ENCODE data around the gene SHISA6. TPM values are rescaled to one million over a fixed set of nuclear protein-coding genes. Genes with fewer than 3 reads are reported as not detected.

The SHISA6 gene
- polyA plus RNA-seq, 1 of the 3 experiments (the other 2 are of a cell fraction), result not detected

GRCh38 chr17:11244776-11245175, 3.8 kb downstream of the SHISA6 start:
- 25% methylated on average over 5 of the region's 6 CpGs for WGBS (ENCODE audit: low lambda C conversion rate)
- H3K4me3 ChIP-seq (ENCODE audit: low read depth in 2 of 2, low read length in 1 of 2), result no peak overlapping the region
- H4K20me1 ChIP-seq (ENCODE audit: insufficient read depth), result no peaks in the 10 kb centered on the region
- H3K4me1 ChIP-seq (ENCODE audit: control insufficient read depth in 1 of 2, insufficient read depth in 2 of 2, low read depth in 1 of 2, low read length in 1 of 2), result no peaks in the 10 kb centered on the region; a peak in 2 of 4 replicates
- no peak for DNase-seq
- no peaks in the 10 kb centered on the region for H3K79me2 ChIP-seq (ENCODE audit: insufficient read depth)
- H3K9me3 ChIP-seq, result no peaks in the 10 kb centered on the region
- no peaks in the 10 kb centered on the region for H3K9me2 ChIP-seq
- no peak overlapping the region for H3K9ac ChIP-seq
- no peak for TF ChIP-seq MAX (IDR thresholded peaks at IDR 0.05; ENCODE audit: low read depth)
- TF ChIP-seq TCF12 (IDR thresholded peaks at IDR 0.05), result no peak
- no peak for TF ChIP-seq EP300 (IDR thresholded peaks at IDR 0.05; ENCODE audit: borderline replicate concordance in 1 of 2, low read depth in 1 of 2, low read length in 1 of 2)
- no peak for TF ChIP-seq NRF1 (IDR thresholded peaks at IDR 0.05; ENCODE audit: low read depth, low read length)
- TF ChIP-seq FOSL2 (IDR thresholded peaks at IDR 0.05; ENCODE audit: borderline replicate concordance, low read depth), result no peak
- no peak for TF ChIP-seq ELF1 (IDR thresholded peaks at IDR 0.05)
- no peak for TF ChIP-seq POLR2AphosphoS5 (IDR thresholded peaks at IDR 0.05; ENCODE audit: low read depth, low read length)
- no peak for TF ChIP-seq GATA2 (CRISPR knock-in tag; IDR thresholded peaks at IDR 0.05)
- TF ChIP-seq GABPA (IDR thresholded peaks at IDR 0.05; ENCODE audit: low read depth), result no peak
- no peaks in the 10 kb centered on the region for H3K27me3 ChIP-seq (ENCODE audit: insufficient read depth)
- no peak overlapping the region for H3K27ac ChIP-seq (ENCODE audit: low read depth in 2 of 2, low read length in 1 of 2)
- CTCF ChIA-PET, result no interaction called here
- no peaks in the 10 kb centered on the region for H3K36me3 ChIP-seq (replicated peaks in 1 of 2; ENCODE audit: control insufficient read depth in 1 of 2, insufficient read depth in 2 of 2, low read length in 1 of 2)
- POLR2A ChIA-PET, result no interaction called here
- H3F3A ChIP-seq (replicated peaks; ENCODE audit: insufficient read depth), result no peaks in the 10 kb centered on the region
- H3K4me2 ChIP-seq, result no peak overlapping the region
- no peak overlapping the region for H2AFZ ChIP-seq (ENCODE audit: low read depth)

- ChIA-PET POLR2A (no interaction called here), CTCF (no interaction called here)
- no peaks in the 10 kb centered on the region for H3K36me3 ChIP-seq (replicated peaks in 1 of 2; ENCODE audit: control insufficient read depth in 1 of 2, insufficient read depth in 2 of 2, low read length in 1 of 2)
- DNase-seq, result peak; percentile 19
- no peaks in the 10 kb centered on the region; a peak in 2 of 4 replicates for H3K4me1 ChIP-seq (ENCODE audit: control insufficient read depth in 1 of 2, insufficient read depth in 2 of 2, low read depth in 1 of 2, low read length in 1 of 2)
- no peaks in the 10 kb centered on the region for H3F3A ChIP-seq (replicated peaks; ENCODE audit: insufficient read depth)
- H3K4me2 ChIP-seq, result no peak overlapping the region
- H3K27ac ChIP-seq (ENCODE audit: low read depth in 2 of 2, low read length in 1 of 2), result no peak overlapping the region
- TF ChIP-seq SIN3A (IDR thresholded peaks at IDR 0.05; ENCODE audit: borderline replicate concordance, low read depth, low read length), result no peak
- no peak for TF ChIP-seq JUND (IDR thresholded peaks at IDR 0.05)
- no peak for TF ChIP-seq RFX5 (IDR thresholded peaks at IDR 0.05; ENCODE audit: low read length)
- no peak for TF ChIP-seq RXRA (IDR thresholded peaks at IDR 0.05; ENCODE audit: borderline replicate concordance, low read depth)
- no peak for TF ChIP-seq NRF1 (IDR thresholded peaks at IDR 0.05; ENCODE audit: low read depth, low read length)
- no peak for TF ChIP-seq ELF1 (IDR thresholded peaks at IDR 0.05)
- no peak for TF ChIP-seq TAF1 (IDR thresholded peaks at IDR 0.05; ENCODE audit: borderline replicate concordance, low read depth, low read length)
- TF ChIP-seq YY1 (IDR thresholded peaks at IDR 0.05; ENCODE audit: low read depth), result no peak
- TF ChIP-seq RCOR1 (IDR thresholded peaks at IDR 0.05; ENCODE audit: low read length), result no peak
- TF ChIP-seq, protein P1, sequence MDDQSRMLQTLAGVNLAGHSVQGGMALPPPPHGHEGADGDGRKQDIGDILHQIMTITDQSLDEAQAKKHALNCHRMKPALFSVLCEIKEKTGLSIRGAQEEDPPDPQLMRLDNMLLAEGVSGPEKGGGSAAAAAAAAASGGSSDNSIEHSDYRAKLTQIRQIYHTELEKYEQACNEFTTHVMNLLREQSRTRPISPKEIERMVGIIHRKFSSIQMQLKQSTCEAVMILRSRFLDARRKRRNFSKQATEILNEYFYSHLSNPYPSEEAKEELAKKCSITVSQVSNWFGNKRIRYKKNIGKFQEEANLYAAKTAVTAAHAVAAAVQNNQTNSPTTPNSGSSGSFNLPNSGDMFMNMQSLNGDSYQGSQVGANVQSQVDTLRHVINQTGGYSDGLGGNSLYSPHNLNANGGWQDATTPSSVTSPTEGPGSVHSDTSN (IDR thresholded peaks at IDR 0.05), result no peak
- no peak for TF ChIP-seq GABPA (IDR thresholded peaks at IDR 0.05; ENCODE audit: low read depth)
- no peak for TF ChIP-seq MAX (IDR thresholded peaks at IDR 0.05; ENCODE audit: low read depth)
- no peak for TF ChIP-seq SMC3 (IDR thresholded peaks at IDR 0.05; ENCODE audit: low read depth, low read length)
- no peak for TF ChIP-seq EZH2phosphoT487 (IDR thresholded peaks at IDR 0.05; ENCODE audit: borderline replicate concordance, low read depth)
- no peaks in the 10 kb centered on the region for H4K20me1 ChIP-seq (ENCODE audit: insufficient read depth)
- H3K9me3 ChIP-seq, result no peaks in the 10 kb centered on the region
- H3K9me2 ChIP-seq, result no peaks in the 10 kb centered on the region
- H2AFZ ChIP-seq (ENCODE audit: low read depth), result no peak overlapping the region
- H3K4me3 ChIP-seq (ENCODE audit: low read depth in 2 of 2, low read length in 1 of 2), result no peak overlapping the region
- no peaks in the 10 kb centered on the region for H3K79me2 ChIP-seq (ENCODE audit: insufficient read depth)
- H3K9ac ChIP-seq, result no peak overlapping the region
- H3K27me3 ChIP-seq (ENCODE audit: insufficient read depth), result no peaks in the 10 kb centered on the region
- 10% methylated on average over 7 of the region's 7 CpGs for WGBS (ENCODE audit: low lambda C conversion rate)
Observed at GRCh38 chr17:11245187-11245586, 4.2 kb downstream of the SHISA6 start.

All from SK-N-SH (cell line).